ENCODE measurements around the gene STX5. TPM values are rescaled to one million over a fixed set of nuclear protein-coding genes. Genes with fewer than 3 reads are reported as not detected.
"Not testable (repeated sequence)": the region's sequence is repeated elsewhere in the genome, so short reads cannot be mapped to it uniquely, and the experiment has no call there.

STX5 gene
- total RNA-seq, 5 donors from 2014 or later (not counting 1 experiment from before 2014, with no cell fraction given): 49.3 to 132 (median 58.0) TPM

DNA sequence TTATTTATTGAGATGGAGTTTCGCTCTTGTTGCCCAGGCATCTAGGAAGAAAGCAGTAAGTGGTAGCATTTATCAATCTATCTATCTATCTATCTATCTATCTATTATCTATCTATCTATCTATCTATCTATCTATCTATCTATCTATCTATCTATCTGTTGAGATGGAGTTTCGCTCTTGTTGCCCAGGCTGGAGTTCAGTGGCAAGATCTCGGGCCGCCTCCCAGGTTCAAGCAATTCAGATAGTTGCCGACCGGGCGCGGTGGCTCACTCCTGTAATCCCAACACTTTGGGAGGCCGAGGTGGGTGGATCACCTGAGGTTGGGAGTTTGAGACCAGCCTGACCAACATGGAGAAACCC is 71.0 kb downstream of the STX5 start:
- no CpG with 5 or more reads among the region's 9 CpGs for WGBS (ENCODE audit: insufficient coverage)
- H3K4me1 ChIP-seq (ENCODE audit: control insufficient read depth in 1 of 2, extremely low read depth in 1 of 2, insufficient read depth in 2 of 2, low read length in 2 of 2): peaks cover 7 to 29% of the 10 kb centered on the region in 2 experiments
- H3K36me3 ChIP-seq (ENCODE audit: control insufficient read depth in 2 of 2, extremely low read depth in 1 of 2, insufficient read depth in 1 of 2, low read length in 1 of 2); H3K27me3 ChIP-seq (replicated peaks in 1 of 2; ENCODE audit: control insufficient read depth in 2 of 2, extremely low read depth in 1 of 2, insufficient read depth in 2 of 2, low read length in 1 of 2); DNase-seq; H3K27me3 Mint-ChIP-seq; H3K9me3 ChIP-seq; ATAC-seq (replicated peaks in 1 of 4); H3K9me3 Mint-ChIP-seq; H3K36me3 Mint-ChIP-seq: not testable (repeated sequence)
- H3K4me3 ChIP-seq (ENCODE audit: control insufficient read depth in 1 of 2, extremely low read depth in 1 of 2, low read length in 1 of 2): peak overlapping the region in 1 of 2 donors; percentile 80
- POLR2A ChIA-PET: interaction anchor here (0.5 to 0.6 kb wide), 3 partner anchors 24 to 96 kb away, joined by 3 to 7 read pairs (median 4); partner anchors contain the start of genes C11orf98 (in 1 of the 2) and CSKMT (in 1 of the 2)
- CTCF ChIA-PET: interaction anchor here (0.6 to 1.1 kb wide), 5 partner anchors 10 to 261 kb away, joined by 3 read pairs; partner anchors contain the start of gene TAF6L (in 1 of the 2)
- H3K4me1 Mint-ChIP-seq: peaks cover 22 to 26% (median 25%) of the 10 kb centered on the region in 3 donors
- H3K27ac ChIP-seq (ENCODE audit: low read length): peak overlapping the region; percentile 16
- H3K4me3 Mint-ChIP-seq: peak overlapping the region; percentile 92 to 98 (median 96)
- H3K27ac Mint-ChIP-seq: peak overlapping the region; percentile 67 to 98

DNA sequence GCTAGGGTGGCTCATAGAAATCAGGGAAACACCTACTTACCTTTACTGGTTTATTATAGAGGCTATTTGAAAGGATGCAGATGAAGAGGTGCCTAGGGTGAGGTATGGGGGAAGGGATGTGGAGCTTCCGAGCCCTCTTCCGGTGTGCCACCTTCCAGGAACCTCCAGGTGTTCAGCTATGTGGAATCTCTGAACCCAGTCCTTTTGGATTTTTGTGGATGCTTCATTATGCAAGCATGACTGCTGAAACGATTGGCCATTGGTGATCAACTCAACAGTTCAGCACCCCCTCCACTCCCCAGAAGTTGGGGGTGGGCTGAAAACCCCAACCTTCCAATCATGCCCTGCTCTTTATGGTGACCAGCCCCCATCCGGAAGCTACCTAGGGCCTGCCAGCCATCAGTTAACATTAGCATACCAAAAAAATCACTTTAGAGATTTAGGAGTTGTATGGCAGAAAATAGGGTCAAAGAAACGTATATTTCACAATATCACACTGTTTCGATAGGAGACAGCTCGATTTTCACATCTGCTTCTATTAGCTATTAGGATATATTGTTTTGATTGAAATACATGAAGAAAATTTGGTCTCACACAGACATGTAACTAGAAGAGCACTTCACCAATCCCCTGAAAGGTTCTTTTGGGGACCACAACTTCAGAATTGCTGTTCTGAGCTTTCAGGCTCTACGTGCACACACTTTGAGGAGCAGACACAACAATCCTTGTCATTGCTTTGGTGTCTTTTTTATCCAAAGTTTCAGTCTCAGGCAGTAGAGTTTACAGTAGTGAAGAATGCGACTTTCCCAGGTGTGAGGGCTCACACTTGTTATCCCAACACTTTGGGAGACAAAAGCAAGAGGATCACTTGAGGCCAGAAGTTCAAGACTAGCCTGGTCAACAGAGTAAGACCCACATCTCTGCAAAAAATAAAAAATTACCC is 73.7 kb downstream of the STX5 start:
- Mint-ChIP-seq H3K4me1 (peaks cover 25 to 28% (median 26%) of the 10 kb centered on the region in 3 donors), H3K9me3 (no peaks in the 10 kb centered on the region), H3K36me3 (peaks cover 3% of the 10 kb centered on the region), H3K27ac (no peak overlapping the region), H3K27me3 (no peaks in the 10 kb centered on the region), H3K4me3 (no peak overlapping the region)
- Histone ChIP-seq H3K9me3 (no peaks in the 10 kb centered on the region), H3K36me3 (ENCODE audit: control insufficient read depth in 2 of 2, extremely low read depth in 1 of 2, insufficient read depth in 1 of 2, low read length in 1 of 2) (peaks cover 0 to 3% of the 10 kb centered on the region in 2 donors), H3K4me3 (ENCODE audit: control insufficient read depth in 1 of 2, extremely low read depth in 1 of 2, low read length in 1 of 2) (no peak overlapping the region), H3K27ac (ENCODE audit: low read length) (no peak overlapping the region), H3K4me1 (ENCODE audit: control insufficient read depth in 1 of 2, extremely low read depth in 1 of 2, insufficient read depth in 2 of 2, low read length in 2 of 2) (peaks cover 11 to 32% of the 10 kb centered on the region in 2 experiments), H3K27me3 (replicated peaks in 1 of 2; ENCODE audit: control insufficient read depth in 2 of 2, extremely low read depth in 1 of 2, insufficient read depth in 2 of 2, low read length in 1 of 2) (no peaks in the 10 kb centered on the region)
- 100% methylated on average over 2 of the region's 9 CpGs for WGBS (ENCODE audit: insufficient coverage)
- ChIA-PET CTCF (no interaction called here), POLR2A (interaction anchor here in 1 of 2 donors (0.7 kb wide), 2 partner anchors 7 to 9 kb away, joined by 4 to 5 read pairs; no protein-coding TSS in a partner anchor)
- no peak for ATAC-seq (replicated peaks in 1 of 4)
- no peak for DNase-seq

Other genes starting within 250 kb of the STX5 start
- gene TUT1, start 240.5 kb downstream of the STX5 start, total RNA-seq: 10 to 100 TPM; 35.2 to 56.0 (median 42.9) TPM
- gene MTA2, start 230.2 kb downstream of the STX5 start, total RNA-seq: 100 to 1,000 TPM; 151 to 185 (median 184) TPM
- 100 to 1,000 TPM; 160 to 372 (median 328) TPM for gene EML3, start 219.3 kb downstream of the STX5 start, total RNA-seq
- 1 to 10 TPM; 1.6 to 4.5 (median 3.5) TPM for gene ROM1, start 218.8 kb downstream of the STX5 start, total RNA-seq
- gene B3GAT3, start 210.1 kb downstream of the STX5 start, total RNA-seq: 10 to 100 TPM; 59.0 to 94.5 (median 90.5) TPM
- gene GANAB, start 185.4 kb downstream of the STX5 start, total RNA-seq: 100 to 1,000 TPM; 216 to 278 (median 257) TPM
- gene INTS5, start 178.7 kb downstream of the STX5 start, total RNA-seq: 10 to 100 TPM; 14.4 to 39.0 (median 34.8) TPM
- 10 to 100 TPM; 28.3 to 62.6 (median 54.8) TPM for gene C11orf98, start 166.8 kb downstream of the STX5 start, total RNA-seq
- gene CSKMT, start 166.7 kb downstream of the STX5 start, total RNA-seq: 10 to 100 TPM; 14.8 to 35.6 (median 27.4) TPM
- 1 to 10 TPM; 2.7 to 9.3 (median 8.1) TPM for gene UQCC3, start 160.4 kb downstream of the STX5 start, total RNA-seq
- gene LBHD1, start 159.8 kb downstream of the STX5 start, total RNA-seq: 10 to 100 TPM; 15.5 to 24.7 (median 20.7) TPM
- 100 to 1,000 TPM; 180 to 199 (median 196) TPM for gene UBXN1, start 153.0 kb downstream of the STX5 start, total RNA-seq
- gene LRRN4CL, start 142.5 kb downstream of the STX5 start, total RNA-seq: under 1 TPM in 4 of 5 donors, not detected in 1; 0.14 to 0.29 (median 0.19) TPM
- 10 to 100 TPM; 21.9 to 43.7 (median 37.3) TPM for gene BSCL2, start 124.6 kb downstream of the STX5 start, total RNA-seq
- gene GNG3, start 124.4 kb downstream of the STX5 start, total RNA-seq: not detected
- gene HNRNPUL2, start 104.6 kb downstream of the STX5 start, total RNA-seq: 10 to 100 TPM; 45.8 to 67.8 (median 62.7) TPM
- 10 to 100 TPM; 15.4 to 54.5 (median 44.6) TPM for gene TTC9C, start 103.6 kb downstream of the STX5 start, total RNA-seq
- 10 to 100 TPM in 3 of 5 donors, 1 to 10 TPM in 2; 5.9 to 24.6 (median 22.9) TPM for gene ZBTB3, start 77.9 kb downstream of the STX5 start, total RNA-seq
- 10 to 100 TPM; 65.6 to 84.8 (median 76.1) TPM for gene POLR2G, start 70.5 kb downstream of the STX5 start, total RNA-seq
- 10 to 100 TPM; 15.1 to 29.5 (median 29.0) TPM for gene TAF6L, start 60.7 kb downstream of the STX5 start, total RNA-seq
- 10 to 100 TPM; 27.7 to 53.3 (median 46.5) TPM for gene TMEM179B, start 44.6 kb downstream of the STX5 start, total RNA-seq
- gene TMEM223, start 40.0 kb downstream of the STX5 start, total RNA-seq: 10 to 100 TPM; 11.2 to 27.6 (median 23.0) TPM
- 100 to 1,000 TPM; 160 to 321 (median 169) TPM for gene NXF1, start 26.6 kb downstream of the STX5 start, total RNA-seq
- not detected for gene TEX54, start 790 bp upstream of the STX5 start, total RNA-seq
- gene WDR74, start 7.5 kb upstream of the STX5 start, total RNA-seq: 100 to 1,000 TPM in 4 of 5 donors, 10 to 100 TPM in 1; 91.3 to 239 (median 103) TPM
- gene SLC3A2, start 48.8 kb upstream of the STX5 start, total RNA-seq: 100 to 1,000 TPM; 178 to 248 (median 237) TPM
- not detected for gene CHRM1, start 89.3 kb upstream of the STX5 start, total RNA-seq
- not detected for gene SLC22A6, start 152.9 kb upstream of the STX5 start, total RNA-seq
- not detected for gene SLC22A8, start 183.8 kb upstream of the STX5 start, total RNA-seq

Data from T-cell (primary cell).